Ascending aorta (tissue), 2 donors: ENCODE measurements around the gene ADGB. TPM values are rescaled to one million over a fixed set of nuclear protein-coding genes. Genes with fewer than 3 reads are reported as not detected.

Source experiments
- DNase-seq, 2 donors: peaks; one replicate each; pipeline ENCODE4 v3.0.0-alpha.2; 2019; ENCODE audit warnings: low spot score in 2 of 2
- H3K27ac ChIP-seq, 2 donors: fragments of 200-600 bp; sonication (generic); one replicate each; pipeline ENCODE4 v1.5.1; 2016 to 2017; ENCODE audit warnings: mild to moderate bottlenecking in 1 of 2
- H3K27me3 ChIP-seq: fragments of 200-600 bp; sonication (generic); one replicate; pipeline ENCODE4 v1.5.1; 2017
- H3K36me3 ChIP-seq, 2 donors: fragments of 200-600 bp; sonication (generic); one replicate each; pipeline ENCODE4 v1.5.1; 2016
- H3K4me1 ChIP-seq, 2 donors: fragments of 200-600 bp; sonication (generic); one replicate each; pipeline ENCODE4 v1.5.1; 2016 to 2017; ENCODE audit warnings: mild to moderate bottlenecking in 1 of 2
- H3K4me3 ChIP-seq, 2 donors: fragments of 200-600 bp; sonication (generic); one replicate each; pipeline ENCODE4 v1.5.1; 2016 to 2017; ENCODE audit warnings: mild to moderate bottlenecking in 1 of 2
- H3K9me3 ChIP-seq, 2 donors: fragments of 200-600 bp; sonication (generic); one replicate each; pipeline ENCODE4 v1.5.1; 2016
- CTCF ChIP-seq, 3 experiments: fragments of 200-600 bp in 2 of 3; fragments of 450-650 bp in 1 of 3; sonication (generic) in 2 of 3; IDR thresholded peaks; one replicate each; pipeline ENCODE4 v1.5.1; 2016 to 2019; ENCODE audit warnings: antibody characterized with exemption in 3 of 3, mild to moderate bottlenecking in 1 of 3, moderate library complexity in 1 of 3
- intact Hi-C: fragments of 100-400 bp; cut with DNase I; formaldehyde crosslinking; loops from one replicate; pipeline ENCODE4 v1.15.1; 2023
- total RNA-seq: library from RNA; depleted of rRNA; stranded (reverse); fragments of >200 nt; gene quantifications from one replicate; pipeline ENCODE4 v1.1.0, GENCODE V29; 2016

ADGB gene
- total RNA-seq, 1 donor from 2014 or later, result not detected

GRCh38 chr6:146859795-146860495 lies 261.2 kb downstream of the ADGB start:
- Histone ChIP-seq H3K4me3 (no peak overlapping the region), H3K27ac (no peak overlapping the region), H3K9me3 (no peaks in the 10 kb centered on the region), H3K4me1 (peaks cover 0 to 4% of the 10 kb centered on the region in 2 donors), H3K36me3 (no peaks in the 10 kb centered on the region), H3K27me3 (no peaks in the 10 kb centered on the region)
- TF ChIP-seq CTCF (IDR thresholded peaks at IDR 0.05), result no peak
- DNase-seq, result no peak
- intact Hi-C loops, result loop anchor here (5.0 kb wide), 1 partner anchor 342 kb away; the partner anchor contains the start of gene STXBP5

- Histone ChIP-seq H3K4me3 (no peak overlapping the region), H3K27me3 (no peaks in the 10 kb centered on the region), H3K27ac (no peak overlapping the region), H3K4me1 (peaks cover 0 to 4% of the 10 kb centered on the region in 2 donors), H3K9me3 (no peaks in the 10 kb centered on the region), H3K36me3 (no peaks in the 10 kb centered on the region)
- intact Hi-C loops, result no loop called here
- no peak for DNase-seq
- no peak for TF ChIP-seq CTCF (IDR thresholded peaks at IDR 0.05)
Measured at GRCh38 chr6:146860583-146860982, 261.8 kb downstream of the ADGB start.

GRCh38 chr6:146861029-146861563 lies 262.3 kb downstream of the ADGB start:
- no peak for DNase-seq
- intact Hi-C loops, result no loop called here
- H3K4me3 ChIP-seq, result no peak overlapping the region
- H3K27me3 ChIP-seq, result no peaks in the 10 kb centered on the region
- TF ChIP-seq CTCF (IDR thresholded peaks at IDR 0.05), result no peak
- no peaks in the 10 kb centered on the region for H3K36me3 ChIP-seq
- no peaks in the 10 kb centered on the region for H3K9me3 ChIP-seq
- H3K27ac ChIP-seq, result no peak overlapping the region
- H3K4me1 ChIP-seq, result peaks cover 0 to 4% of the 10 kb centered on the region in 2 donors

GRCh38 chr6:146861716-146862115 lies 262.9 kb downstream of the ADGB start:
- no peak overlapping the region for H3K4me3 ChIP-seq
- TF ChIP-seq CTCF (IDR thresholded peaks at IDR 0.05), result no peak
- intact Hi-C loops, result no loop called here

GRCh38 chr6:146862508-146862919 lies 263.7 kb downstream of the ADGB start:
- Histone ChIP-seq H3K9me3 (no peaks in the 10 kb centered on the region), H3K27me3 (no peaks in the 10 kb centered on the region), H3K27ac (no peak overlapping the region), H3K4me3 (no peak overlapping the region), H3K4me1 (peaks cover 0 to 4% of the 10 kb centered on the region in 2 donors), H3K36me3 (no peaks in the 10 kb centered on the region)
- no peak for TF ChIP-seq CTCF (IDR thresholded peaks at IDR 0.05)
- intact Hi-C loops, result no loop called here
- no peak for DNase-seq

More at GRCh38 chr6:146861716-146862115, 262.9 kb downstream of the ADGB start:
- DNase-seq, result no peak
- Histone ChIP-seq H3K36me3 (no peaks in the 10 kb centered on the region), H3K27ac (no peak overlapping the region), H3K9me3 (no peaks in the 10 kb centered on the region), H3K27me3 (no peaks in the 10 kb centered on the region), H3K4me1 (peaks cover 0 to 4% of the 10 kb centered on the region in 2 donors)
